ACHN (cell line): ENCODE data around the gene CRELD1.
"Not testable (repeated sequence)": the region's sequence is repeated elsewhere in the genome, so short reads cannot be mapped to it uniquely, and the experiment has no call there.

ENCODE experiments used
- DNase-seq: peaks from one replicate; pipeline ENCODE4 v3.0.0-alpha.2; 2015
- in situ Hi-C: cut with HindIII; loops from 2 replicates; pipeline ENCODE4 v1.10.0; 2017; ENCODE audit warnings: low sequenced_read_pairs, low pct_ligation_motif_present, low pct_unique_long_range_greater_than_20kb

Gene CRELD1

GRCh38 chr3:9933561-9934234, at the start of gene CRELD1:
Gene CRELD1, plus strand, starts transcription at chr3:9933834. Its CDS starts 605 bp downstream, at chr3:9934439.
- peak; percentile 89 for DNase-seq
- in situ Hi-C loops, result no loop called here

GRCh38 chr3:9884555-9885165, 49.0 kb upstream of the CRELD1 start:
- in situ Hi-C loops, result no loop called here
- DNase-seq, result peak; percentile 78

GRCh38 chr3:9886328-9886727, 47.3 kb upstream of the CRELD1 start:
- in situ Hi-C loops, result no loop called here
- no peak for DNase-seq

GRCh38 chr3:9887480-9887879, 46.2 kb upstream of the CRELD1 start:
- DNase-seq, result no peak
- in situ Hi-C loops, result no loop called here

GRCh38 chr3:9888540-9888939, 45.1 kb upstream of the CRELD1 start:
- DNase-seq, result no peak
- in situ Hi-C loops, result no loop called here

- in situ Hi-C loops, result no loop called here
- no peak for DNase-seq
Measured at GRCh38 chr3:9889405-9889804, 44.2 kb upstream of the CRELD1 start.

GRCh38 chr3:9890249-9891071, 43.2 kb upstream of the CRELD1 start, which contains the start of gene JAGN1:
Gene JAGN1, plus strand, starts transcription at chr3:9890610. Its CDS starts 113 bp downstream, at chr3:9890723.
- in situ Hi-C loops, result no loop called here

GRCh38 chr3:9891072-9891622, 42.5 kb upstream of the CRELD1 start:
- DNase-seq, result no peak
- in situ Hi-C loops, result no loop called here

More at GRCh38 chr3:9890249-9891071, 43.2 kb upstream of the CRELD1 start, which contains the start of gene JAGN1:
- peak; percentile 82 for DNase-seq

GRCh38 chr3:9893739-9894138, 39.9 kb upstream of the CRELD1 start:
- in situ Hi-C loops, result no loop called here
- no peak for DNase-seq

- in situ Hi-C loops, DNase-seq: not testable (repeated sequence)
Measured at GRCh38 chr3:9895715-9896114, 37.9 kb upstream of the CRELD1 start.

- in situ Hi-C loops, DNase-seq: not testable (repeated sequence)
Measured at GRCh38 chr3:9896755-9897407, 36.8 kb upstream of the CRELD1 start.

GRCh38 chr3:9897408-9898372, 35.9 kb upstream of the CRELD1 start:
- in situ Hi-C loops, result no loop called here
- peak; percentile 92 for DNase-seq

- in situ Hi-C loops, result no loop called here
- DNase-seq, result no peak
Measured at GRCh38 chr3:9898467-9899241, 35.0 kb upstream of the CRELD1 start.

- in situ Hi-C loops, result no loop called here
- no peak for DNase-seq
Measured at GRCh38 chr3:9899289-9899791, 34.3 kb upstream of the CRELD1 start.

GRCh38 chr3:9900965-9901415, 32.6 kb upstream of the CRELD1 start:
- in situ Hi-C loops, DNase-seq: not testable (repeated sequence)

GRCh38 chr3:9901967-9902366, 31.7 kb upstream of the CRELD1 start:
- in situ Hi-C loops, result no loop called here
- no peak for DNase-seq
